Activated CD4-positive, alpha-beta T cell treated with anti-CD3 and anti-CD28 coated beads, Interleukin-2, Interleukin-6, amounts not matched to agents 100 ng/mL and 50 ng/mL, durations not matched to agents 16 hours and 8 hours (primary cell): ENCODE results near the gene TESPA1.

Source experiments
- DNase-seq: peaks from one replicate; pipeline ENCODE4 v3.0.0-alpha.2; 2020

Gene TESPA1

GRCh38 chr12:54983536-54984101 lies 943 bp downstream of the TESPA1 start:
- DNase-seq: peak; percentile 36

DNA sequence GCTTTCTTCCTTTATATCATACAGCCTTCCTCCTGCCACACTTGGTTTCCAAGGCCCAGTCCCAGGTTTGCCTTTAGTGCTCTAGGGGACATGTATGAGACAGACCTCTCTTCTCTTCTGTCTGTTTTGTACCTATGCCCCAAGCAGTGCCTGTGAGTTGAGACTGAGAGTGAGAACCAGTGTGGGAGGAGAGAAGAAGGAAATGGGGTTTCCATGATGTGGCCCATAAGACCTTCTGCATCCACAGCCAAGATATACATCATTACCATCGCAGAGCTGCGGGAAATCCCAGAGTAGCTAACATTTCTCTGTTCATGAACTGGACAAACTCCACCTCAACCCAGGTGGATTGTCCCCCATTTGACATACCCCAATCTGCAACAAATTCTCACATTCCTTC lies 2.8 kb downstream of the TESPA1 start:
- DNase-seq: peak; percentile 58

DNA sequence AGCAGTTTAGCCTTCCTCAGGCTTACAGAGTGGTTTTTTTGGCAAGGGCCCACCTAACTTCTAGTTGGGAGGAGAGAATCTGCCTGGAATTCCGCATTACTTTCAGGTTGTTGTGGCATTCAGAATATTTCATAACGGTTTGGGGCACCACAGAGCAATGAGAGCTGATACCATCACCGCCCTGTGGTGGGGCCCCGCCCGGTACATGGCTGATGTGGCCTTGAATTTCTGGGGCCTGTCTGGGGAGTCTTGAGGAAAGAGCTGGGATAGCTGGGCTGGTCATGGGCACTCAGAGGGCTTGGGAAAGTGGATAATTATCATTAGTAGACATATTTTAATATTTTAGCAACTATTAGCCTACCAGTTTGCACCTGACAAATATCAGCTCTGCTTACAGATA lies 4.2 kb downstream of the TESPA1 start:
- peak; percentile 53 for DNase-seq

DNA sequence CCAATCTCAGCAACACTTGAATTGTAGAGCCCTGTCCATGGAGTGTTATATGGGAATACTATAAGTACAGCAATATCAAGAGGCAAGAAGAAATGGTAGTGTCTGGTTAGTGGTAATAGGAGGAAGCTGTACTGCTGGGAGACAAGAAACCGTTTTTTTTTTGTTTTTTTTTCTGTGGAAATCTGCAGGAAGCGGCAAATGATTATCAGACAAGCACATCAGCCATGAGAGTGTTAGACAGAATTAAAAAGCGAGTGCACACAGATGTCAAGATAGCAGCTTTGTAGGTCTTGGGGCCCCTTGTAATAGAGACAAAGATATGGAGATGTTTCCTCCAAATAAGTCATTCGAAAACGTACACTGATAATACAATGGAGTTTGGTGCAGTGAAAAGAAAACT lies 6.7 kb downstream of the TESPA1 start:
- peak; percentile 23 for DNase-seq

- DNase-seq: no peak
Measured at GRCh38 chr12:54977155-54977554, 7.4 kb downstream of the TESPA1 start.

DNA sequence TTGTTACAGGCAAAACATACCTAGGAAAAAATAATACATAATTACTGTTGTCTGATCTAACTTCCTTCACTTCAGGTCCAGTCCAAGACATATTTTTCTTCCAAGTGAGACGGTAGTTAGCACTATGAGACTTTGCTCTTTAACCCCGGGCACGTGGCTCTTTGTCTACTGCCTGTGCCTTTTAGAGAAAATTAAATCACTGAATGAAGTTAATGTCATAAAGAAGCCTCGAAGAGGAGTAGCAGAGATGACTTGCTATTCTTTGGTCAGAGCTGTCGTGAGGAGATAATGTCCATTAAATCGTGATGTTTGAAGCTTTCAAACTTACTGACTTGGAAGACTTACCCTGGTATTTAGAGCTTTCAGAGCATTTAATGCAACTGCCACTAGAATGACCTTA lies 8.7 kb downstream of the TESPA1 start:
- no peak for DNase-seq

DNA sequence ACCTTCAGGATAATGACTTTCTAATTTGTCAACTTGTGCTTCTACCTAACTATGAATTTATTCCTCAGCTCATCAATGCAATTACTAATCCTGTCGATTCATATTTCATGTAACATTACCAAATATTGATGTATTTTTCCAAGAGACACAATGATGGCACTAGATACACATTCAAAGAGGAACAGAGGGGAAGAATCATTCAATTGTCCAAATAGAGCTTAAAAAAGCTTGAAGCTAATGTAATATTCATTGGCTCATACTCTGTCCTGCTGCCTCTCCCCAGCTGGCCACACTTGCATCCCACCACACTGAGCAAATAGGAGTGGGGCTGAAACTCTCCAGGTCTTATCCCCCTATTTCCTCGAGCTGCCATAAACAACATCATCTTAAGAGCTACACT lies 9.3 kb downstream of the TESPA1 start:
- no peak for DNase-seq

DNA sequence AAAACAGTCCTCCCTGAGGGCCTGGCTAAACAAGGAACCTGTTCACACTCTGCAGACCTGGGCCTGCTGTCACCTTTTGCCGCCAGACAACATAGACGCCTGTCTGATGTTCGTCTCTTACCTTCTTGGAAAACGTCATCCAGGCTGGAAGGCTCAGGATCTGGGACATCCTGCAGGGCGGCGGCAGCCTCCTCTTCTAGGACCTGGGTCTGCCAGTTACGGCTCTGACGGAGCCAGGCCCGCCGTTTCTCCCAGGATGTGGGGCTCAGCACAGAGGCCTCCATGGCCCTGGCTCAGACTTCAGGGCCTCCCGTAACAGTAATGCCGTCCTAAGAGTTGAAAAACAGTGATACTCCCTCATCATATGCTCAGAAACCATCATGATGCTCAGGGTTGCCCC lies 10.3 kb downstream of the TESPA1 start:
- no peak for DNase-seq

- DNase-seq: no peak
Measured at GRCh38 chr12:54973556-54973955, 11.0 kb downstream of the TESPA1 start.

GRCh38 chr12:54970741-54971140 lies 13.8 kb downstream of the TESPA1 start:
- DNase-seq: no peak

DNA sequence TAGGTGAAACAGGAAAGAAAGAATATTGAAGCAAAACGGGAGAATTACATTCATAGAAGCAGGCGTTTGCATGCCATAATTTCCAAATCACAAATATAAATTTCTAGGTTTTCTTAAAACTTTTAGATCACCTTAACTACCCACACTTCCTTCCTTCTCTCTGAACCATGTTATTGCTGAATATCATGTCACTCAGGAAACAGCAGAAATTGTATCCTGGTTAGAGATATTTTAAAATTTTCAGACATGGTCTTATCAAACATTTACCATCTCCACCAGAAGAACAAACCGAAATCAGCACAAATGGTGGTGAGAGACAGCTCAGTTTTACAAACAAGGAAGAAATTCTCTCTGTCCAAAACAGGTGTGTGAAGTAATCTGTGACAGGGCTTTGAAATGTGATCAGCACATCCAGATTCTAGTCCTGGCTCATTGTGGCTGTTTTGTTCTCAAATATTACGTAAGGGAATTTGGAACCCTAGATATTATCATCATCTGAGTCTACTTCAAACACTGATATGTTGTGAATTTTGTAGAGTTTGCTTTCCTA lies 16.3 kb downstream of the TESPA1 start:
- no peak for DNase-seq

GRCh38 chr12:54967461-54967860 lies 17.1 kb downstream of the TESPA1 start:
- DNase-seq: no peak

DNA sequence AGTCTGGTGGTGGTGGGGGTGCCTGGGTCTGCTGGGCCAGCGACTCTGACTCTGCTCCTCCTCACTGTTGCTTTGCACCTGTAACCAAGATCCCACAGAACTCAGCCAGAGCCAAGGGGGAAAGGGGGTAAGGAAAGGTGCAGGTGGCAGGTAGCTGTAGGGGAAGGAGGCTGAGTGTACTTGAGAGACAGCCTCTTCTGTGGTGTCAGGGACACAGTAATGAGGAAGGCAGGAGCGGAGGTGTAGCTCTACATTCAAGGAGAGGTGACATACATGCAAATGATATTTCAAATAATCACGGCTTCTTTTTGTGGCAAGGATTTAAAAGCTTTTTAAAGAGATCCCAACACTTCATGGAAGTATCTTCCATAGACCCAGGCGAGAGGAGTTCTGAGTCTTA lies 23.4 kb downstream of the TESPA1 start:
- no peak for DNase-seq

GRCh38 chr12:54959291-54960018 lies 25.1 kb downstream of the TESPA1 start:
- DNase-seq: no peak

DNA sequence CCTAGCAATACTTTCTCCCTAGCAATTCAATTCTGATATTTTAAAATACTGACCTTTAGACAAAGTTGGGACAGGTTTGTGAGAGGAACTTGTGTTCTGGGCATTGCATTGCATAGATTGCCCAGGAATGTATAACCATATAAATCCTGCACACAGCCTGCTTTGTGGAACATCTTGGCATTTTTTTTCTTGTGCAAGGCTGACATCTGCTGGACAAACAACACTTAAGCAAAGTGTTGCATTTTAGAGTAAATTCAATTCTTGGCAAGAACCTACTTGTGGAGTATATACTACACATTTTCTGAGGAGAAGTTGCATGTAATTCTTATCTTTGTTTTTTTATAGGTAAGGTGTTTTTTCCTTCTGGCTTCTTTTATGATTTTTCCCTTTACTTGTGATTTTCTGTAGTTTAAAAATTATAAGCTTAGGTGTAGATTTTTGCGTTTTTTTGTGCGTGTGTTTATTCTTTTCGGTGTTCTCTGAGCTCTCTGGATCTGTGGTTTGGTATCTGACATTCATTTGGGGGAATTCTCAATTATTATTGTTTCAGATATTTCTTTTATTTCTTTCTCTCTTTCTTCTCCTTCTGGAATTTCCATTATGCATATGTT lies 26.4 kb downstream of the TESPA1 start:
- DNase-seq: peak; percentile 68

GRCh38 chr12:54956818-54957641 lies 27.5 kb downstream of the TESPA1 start:
- no peak for DNase-seq

DNA sequence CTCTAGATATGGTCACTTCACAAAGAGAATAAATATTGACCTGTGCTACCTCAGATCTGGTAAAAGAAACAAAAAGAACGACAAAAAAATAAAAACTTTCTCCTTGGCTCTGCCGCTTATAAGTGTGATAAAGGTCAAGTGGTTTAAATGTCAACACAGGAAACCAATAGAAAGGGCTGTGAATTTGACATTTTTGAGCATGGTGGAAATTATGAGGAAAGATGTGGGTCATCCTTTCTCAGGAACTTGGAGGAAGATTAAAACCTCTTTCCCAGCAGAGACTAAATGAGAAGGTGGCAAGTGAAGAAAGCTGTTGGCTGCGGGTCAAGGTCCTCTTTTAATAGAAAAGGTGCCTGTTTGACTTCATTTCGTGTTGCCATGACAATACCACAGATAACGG lies 28.2 kb downstream of the TESPA1 start:
- DNase-seq: no peak

DNA sequence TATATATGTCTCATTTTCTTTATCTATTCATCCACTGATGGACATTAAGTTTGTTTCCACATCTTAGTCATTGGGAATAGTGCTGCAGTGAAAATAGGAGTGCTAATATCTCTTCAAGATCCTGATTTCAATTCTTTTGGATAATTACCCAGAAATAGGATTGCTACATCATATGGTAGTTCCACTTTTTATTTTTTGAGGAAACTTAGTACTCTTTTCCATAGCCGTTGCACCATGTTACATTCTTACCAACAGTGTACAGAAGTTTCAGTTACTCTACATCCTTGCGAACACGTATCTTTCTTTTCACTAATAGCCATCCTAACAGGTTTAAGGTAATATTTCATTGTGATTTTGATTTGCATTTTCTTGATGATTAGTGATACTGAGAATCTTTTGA lies 29.8 kb downstream of the TESPA1 start:
- DNase-seq: no peak

GRCh38 chr12:54954228-54954627 lies 30.3 kb downstream of the TESPA1 start:
- DNase-seq: no peak

DNA sequence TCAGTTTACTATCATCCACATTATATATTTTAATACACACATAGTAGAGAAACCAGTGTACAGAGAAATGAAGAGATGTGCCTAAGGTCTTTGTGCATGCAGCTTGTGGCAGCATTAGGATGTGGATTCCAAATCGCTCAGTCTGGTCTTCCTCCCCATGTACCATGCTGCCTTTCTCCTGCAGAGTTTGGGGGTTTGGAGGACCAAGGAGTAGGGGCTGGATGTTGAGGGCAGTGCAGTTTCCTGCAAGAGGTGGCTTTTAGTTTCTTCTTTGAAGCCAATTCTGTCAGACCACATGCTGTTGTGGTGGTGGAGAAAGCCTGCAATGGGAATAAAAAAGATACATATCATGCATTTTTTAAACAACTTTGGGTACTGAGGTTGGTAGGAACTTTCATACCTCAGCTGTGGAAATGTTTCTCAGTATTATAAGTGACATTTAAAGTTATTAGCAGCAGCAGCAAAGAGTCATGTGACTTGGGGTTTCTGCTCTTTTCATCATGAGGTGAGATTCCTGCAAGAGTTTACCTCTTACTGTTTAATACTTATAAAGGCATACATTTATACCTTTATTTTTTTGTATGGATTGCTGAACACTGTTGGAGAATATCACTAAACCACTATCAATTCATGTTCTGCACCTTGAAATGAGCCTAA lies 34.4 kb downstream of the TESPA1 start:
- DNase-seq: no peak

- no peak for DNase-seq
Measured at GRCh38 chr12:54949073-54949711, 35.4 kb downstream of the TESPA1 start.

- DNase-seq: no peak
Measured at GRCh38 chr12:54948171-54948570, 36.4 kb downstream of the TESPA1 start.
